ENCODE measurements around the gene FUT3. TPM values are rescaled to one million over a fixed set of nuclear protein-coding genes. Genes with fewer than 3 reads are reported as not detected.

The FUT3 gene
- total RNA-seq, 1 experiment from 2014 or later, result 0.48 TPM

- TF ChIP-seq, protein P1, sequence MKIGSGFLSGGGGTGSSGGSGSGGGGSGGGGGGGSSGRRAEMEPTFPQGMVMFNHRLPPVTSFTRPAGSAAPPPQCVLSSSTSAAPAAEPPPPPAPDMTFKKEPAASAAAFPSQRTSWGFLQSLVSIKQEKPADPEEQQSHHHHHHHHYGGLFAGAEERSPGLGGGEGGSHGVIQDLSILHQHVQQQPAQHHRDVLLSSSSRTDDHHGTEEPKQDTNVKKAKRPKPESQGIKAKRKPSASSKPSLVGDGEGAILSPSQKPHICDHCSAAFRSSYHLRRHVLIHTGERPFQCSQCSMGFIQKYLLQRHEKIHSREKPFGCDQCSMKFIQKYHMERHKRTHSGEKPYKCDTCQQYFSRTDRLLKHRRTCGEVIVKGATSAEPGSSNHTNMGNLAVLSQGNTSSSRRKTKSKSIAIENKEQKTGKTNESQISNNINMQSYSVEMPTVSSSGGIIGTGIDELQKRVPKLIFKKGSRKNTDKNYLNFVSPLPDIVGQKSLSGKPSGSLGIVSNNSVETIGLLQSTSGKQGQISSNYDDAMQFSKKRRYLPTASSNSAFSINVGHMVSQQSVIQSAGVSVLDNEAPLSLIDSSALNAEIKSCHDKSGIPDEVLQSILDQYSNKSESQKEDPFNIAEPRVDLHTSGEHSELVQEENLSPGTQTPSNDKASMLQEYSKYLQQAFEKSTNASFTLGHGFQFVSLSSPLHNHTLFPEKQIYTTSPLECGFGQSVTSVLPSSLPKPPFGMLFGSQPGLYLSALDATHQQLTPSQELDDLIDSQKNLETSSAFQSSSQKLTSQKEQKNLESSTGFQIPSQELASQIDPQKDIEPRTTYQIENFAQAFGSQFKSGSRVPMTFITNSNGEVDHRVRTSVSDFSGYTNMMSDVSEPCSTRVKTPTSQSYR (CRISPR knock-in tag; IDR thresholded peaks at IDR 0.05), result 0 out of 2 replicates have a peak, but pooled peaks have one; percentile 8
- TF ChIP-seq ZBTB43 (CRISPR knock-in tag; IDR thresholded peaks at IDR 0.05), result peak; percentile 93; the same call in 1 of the 2 replicates
- 0 out of 2 replicates have a peak, but pooled peaks have one; percentile 57 for TF ChIP-seq ESRRA (CRISPR knock-in tag; IDR thresholded peaks at IDR 0.05; ENCODE audit: borderline replicate concordance)
- no peak for TF ChIP-seq NR2C2 (CRISPR knock-in tag; IDR thresholded peaks at IDR 0.05)
- TF ChIP-seq, protein P2, sequence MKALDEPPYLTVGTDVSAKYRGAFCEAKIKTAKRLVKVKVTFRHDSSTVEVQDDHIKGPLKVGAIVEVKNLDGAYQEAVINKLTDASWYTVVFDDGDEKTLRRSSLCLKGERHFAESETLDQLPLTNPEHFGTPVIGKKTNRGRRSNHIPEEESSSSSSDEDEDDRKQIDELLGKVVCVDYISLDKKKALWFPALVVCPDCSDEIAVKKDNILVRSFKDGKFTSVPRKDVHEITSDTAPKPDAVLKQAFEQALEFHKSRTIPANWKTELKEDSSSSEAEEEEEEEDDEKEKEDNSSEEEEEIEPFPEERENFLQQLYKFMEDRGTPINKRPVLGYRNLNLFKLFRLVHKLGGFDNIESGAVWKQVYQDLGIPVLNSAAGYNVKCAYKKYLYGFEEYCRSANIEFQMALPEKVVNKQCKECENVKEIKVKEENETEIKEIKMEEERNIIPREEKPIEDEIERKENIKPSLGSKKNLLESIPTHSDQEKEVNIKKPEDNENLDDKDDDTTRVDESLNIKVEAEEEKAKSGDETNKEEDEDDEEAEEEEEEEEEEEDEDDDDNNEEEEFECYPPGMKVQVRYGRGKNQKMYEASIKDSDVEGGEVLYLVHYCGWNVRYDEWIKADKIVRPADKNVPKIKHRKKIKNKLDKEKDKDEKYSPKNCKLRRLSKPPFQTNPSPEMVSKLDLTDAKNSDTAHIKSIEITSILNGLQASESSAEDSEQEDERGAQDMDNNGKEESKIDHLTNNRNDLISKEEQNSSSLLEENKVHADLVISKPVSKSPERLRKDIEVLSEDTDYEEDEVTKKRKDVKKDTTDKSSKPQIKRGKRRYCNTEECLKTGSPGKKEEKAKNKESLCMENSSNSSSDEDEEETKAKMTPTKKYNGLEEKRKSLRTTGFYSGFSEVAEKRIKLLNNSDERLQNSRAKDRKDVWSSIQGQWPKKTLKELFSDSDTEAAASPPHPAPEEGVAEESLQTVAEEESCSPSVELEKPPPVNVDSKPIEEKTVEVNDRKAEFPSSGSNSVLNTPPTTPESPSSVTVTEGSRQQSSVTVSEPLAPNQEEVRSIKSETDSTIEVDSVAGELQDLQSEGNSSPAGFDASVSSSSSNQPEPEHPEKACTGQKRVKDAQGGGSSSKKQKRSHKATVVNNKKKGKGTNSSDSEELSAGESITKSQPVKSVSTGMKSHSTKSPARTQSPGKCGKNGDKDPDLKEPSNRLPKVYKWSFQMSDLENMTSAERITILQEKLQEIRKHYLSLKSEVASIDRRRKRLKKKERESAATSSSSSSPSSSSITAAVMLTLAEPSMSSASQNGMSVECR (CRISPR knock-in tag; IDR thresholded peaks at IDR 0.05; ENCODE audit: borderline replicate concordance), result peak; percentile 89; the same call in 1 of the 2 replicates
- peak; percentile 51; the same call in 1 of the 2 replicates for TF ChIP-seq JUN (CRISPR knock-in tag; IDR thresholded peaks at IDR 0.05)
- TF ChIP-seq RELA (CRISPR knock-in tag; IDR thresholded peaks at IDR 0.05; ENCODE audit: borderline replicate concordance), result no peak
- no peak for TF ChIP-seq ATF2 (CRISPR knock-in tag; IDR thresholded peaks at IDR 0.05; ENCODE audit: borderline replicate concordance, low read depth)
- TF ChIP-seq USF1 (CRISPR knock-in tag; IDR thresholded peaks at IDR 0.05), result 0 out of 2 replicates have a peak, but pooled peaks have one; percentile 37
Observed at GRCh38 chr19:5827891-5828660, 23.2 kb downstream of the FUT3 start (continued).

GRCh38 chr19:5827342-5827890 is 23.8 kb downstream of the FUT3 start:
- peak overlapping the region; percentile 76 for H3K4me3 Mint-ChIP-seq
- TF ChIP-seq E2F5 (CRISPR knock-in tag; IDR thresholded peaks at IDR 0.05) (no peak), ZNF317 (CRISPR knock-in tag; IDR thresholded peaks at IDR 0.05; ENCODE audit: borderline replicate concordance, low read depth) (no peak), ZNF416 (CRISPR knock-in tag; IDR thresholded peaks at IDR 0.05) (no peak), ZBTB43 (CRISPR knock-in tag; IDR thresholded peaks at IDR 0.05) (no peak), ZNF138 (CRISPR knock-in tag; conservative IDR thresholded peaks at IDR 0.05) (no peak), ZNF232 (CRISPR knock-in tag; IDR thresholded peaks at IDR 0.05) (no peak), CBFB (CRISPR knock-in tag; IDR thresholded peaks at IDR 0.05; ENCODE audit: low read depth) (no peak)
- TF ChIP-seq, protein P3, sequence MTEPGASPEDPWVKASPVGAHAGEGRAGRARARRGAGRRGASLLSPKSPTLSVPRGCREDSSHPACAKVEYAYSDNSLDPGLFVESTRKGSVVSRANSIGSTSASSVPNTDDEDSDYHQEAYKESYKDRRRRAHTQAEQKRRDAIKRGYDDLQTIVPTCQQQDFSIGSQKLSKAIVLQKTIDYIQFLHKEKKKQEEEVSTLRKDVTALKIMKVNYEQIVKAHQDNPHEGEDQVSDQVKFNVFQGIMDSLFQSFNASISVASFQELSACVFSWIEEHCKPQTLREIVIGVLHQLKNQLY (CRISPR knock-in tag; IDR thresholded peaks at IDR 0.05), result no peak
- TF ChIP-seq, protein P4, sequence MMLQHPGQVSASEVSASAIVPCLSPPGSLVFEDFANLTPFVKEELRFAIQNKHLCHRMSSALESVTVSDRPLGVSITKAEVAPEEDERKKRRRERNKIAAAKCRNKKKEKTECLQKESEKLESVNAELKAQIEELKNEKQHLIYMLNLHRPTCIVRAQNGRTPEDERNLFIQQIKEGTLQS (CRISPR knock-in tag; conservative IDR thresholded peaks at IDR 0.05), result no peak

More at GRCh38 chr19:5827342-5827890, 23.8 kb downstream of the FUT3 start:
- peak overlapping the region; percentile 93 for H3K27ac Mint-ChIP-seq
- no peaks in the 10 kb centered on the region; the same call in none of the 2 replicates for H3K27me3 Mint-ChIP-seq (ENCODE audit: low read depth)
- no peak for ATAC-seq
- H3K9me3 Mint-ChIP-seq, result no peaks in the 10 kb centered on the region
- ChIA-PET POLR2A (interaction anchor here (0.6 to 3.0 kb wide), 7 partner anchors 12 to 195 kb away, joined by 3 to 22 read pairs (median 4); partner anchors contain the start of genes FUT6, NDUFA11, NRTN and VMAC), CTCF (interaction anchor here (0.6 to 6.9 kb wide), 24 partner anchors 13 to 1770 kb away, joined by 3 to 115 read pairs (median 4); partner anchors contain the start of genes NDUFA11, NRTN and VMAC)
- DNase-seq (ENCODE audit: low spot score), result no peak
- H3K36me3 Mint-ChIP-seq, result no peaks in the 10 kb centered on the region
- H3K4me1 Mint-ChIP-seq, result peaks cover 6% of the 10 kb centered on the region

Measured in WTC11 (cell line).